EL (cell line): ENCODE results near the gene GPX2.

Experiments used
- DNase-seq: peaks from one replicate; pipeline ENCODE4 v3.0.0-alpha.2; 2016

The GPX2 gene

DNA sequence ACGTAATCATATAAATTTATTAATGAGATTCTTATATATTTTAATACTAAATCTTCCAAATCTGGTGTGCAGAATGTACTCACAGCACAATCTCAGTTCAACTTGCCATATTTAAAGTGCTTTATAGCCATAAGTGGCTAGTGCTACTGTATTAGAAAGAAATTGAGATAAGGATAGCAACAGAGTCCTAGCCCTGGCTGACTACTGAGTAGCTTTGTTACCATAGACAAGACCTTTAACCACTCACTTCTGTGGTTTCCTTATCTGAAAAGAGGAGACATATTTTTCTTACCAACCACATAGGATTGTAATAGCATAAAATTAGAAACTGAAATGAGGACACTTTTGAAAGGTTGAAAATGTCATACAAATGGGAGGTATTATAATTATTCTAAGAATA lies 30.3 kb downstream of the GPX2 start:
- no peak for DNase-seq

- DNase-seq, result peak; percentile 33
These were observed 31.6 kb downstream of the GPX2 start for GRCh38 chr14:64910847-64911495.

DNA sequence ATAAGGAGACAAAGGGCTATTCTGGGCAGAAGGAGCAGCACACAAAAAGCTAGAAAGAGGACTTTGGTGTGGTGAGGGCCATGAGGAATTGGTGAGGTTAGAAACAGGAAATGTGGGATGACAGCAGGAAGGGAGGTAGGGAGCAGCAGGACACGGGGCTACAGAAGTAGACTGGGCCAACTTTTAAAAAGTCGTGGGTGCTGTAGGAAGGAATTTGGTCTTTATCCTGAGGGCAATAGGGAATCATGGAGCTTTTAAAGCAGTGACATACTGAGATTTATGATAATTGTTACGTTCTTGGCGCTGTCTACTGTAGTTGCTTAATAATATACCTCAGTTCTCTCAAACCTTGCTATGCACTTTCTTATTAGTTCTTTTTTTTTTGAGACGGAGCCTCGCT lies 36.5 kb downstream of the GPX2 start:
- DNase-seq, result no peak

DNA sequence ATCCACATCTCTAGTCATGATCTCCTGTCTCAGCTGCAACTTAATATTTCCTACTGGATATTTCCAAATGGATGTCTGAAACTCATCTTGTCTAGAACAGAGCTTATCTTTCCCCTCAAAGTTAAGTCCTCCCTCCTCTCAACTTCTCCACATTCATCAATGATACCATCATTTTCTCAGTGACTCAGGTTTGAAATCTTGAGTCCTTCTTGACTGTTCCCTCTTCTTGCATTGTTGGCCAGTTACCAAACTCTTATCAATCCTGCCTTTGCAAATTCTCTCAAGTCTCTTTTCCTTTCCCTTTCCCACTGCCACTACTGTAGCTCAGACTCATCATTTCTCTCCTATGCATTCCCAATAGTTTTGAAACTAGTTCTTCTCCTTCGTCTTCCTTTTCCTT lies 42.6 kb downstream of the GPX2 start:
- DNase-seq, result peak; percentile 22

- DNase-seq, result peak; percentile 61
These were observed 50.6 kb downstream of the GPX2 start for GRCh38 chr14:64891839-64892375.

- DNase-seq, result no peak
These were observed 51.2 kb downstream of the GPX2 start for GRCh38 chr14:64891173-64891838.

GRCh38 chr14:64889352-64889751 lies 53.2 kb downstream of the GPX2 start:
- DNase-seq, result no peak
